Fibroblast of pulmonary artery (primary cell): ENCODE data around the gene PDE3B.
A peak's percentile ranks its signal among the peaks of the same experiment; 100 is the strongest.
"Not testable (repeated sequence)": the region's sequence is repeated elsewhere in the genome, so short reads cannot be mapped to it uniquely, and the experiment has no call there.

Experiments used
- DNase-seq: peaks from one replicate; pipeline ENCODE4 v3.0.0-alpha.2; 2010; ENCODE audit warnings: low read depth
- H3K4me3 ChIP-seq: replicated peaks from 2 replicates; pipeline ENCODE4 v1.5.1; 2011; ENCODE audit warnings: low read depth, mild to moderate bottlenecking, control low read depth, low read length, moderate library complexity
- TF ChIP-seq, protein P1 (sequence below): IDR thresholded peaks from 2 replicates; pipeline ENCODE4 v1.5.1; 2011; ENCODE audit warnings: mild to moderate bottlenecking, control low read depth, low read length, inconsistent platforms; ENCODE audit errors: missing control alignments

Gene PDE3B

DNA sequence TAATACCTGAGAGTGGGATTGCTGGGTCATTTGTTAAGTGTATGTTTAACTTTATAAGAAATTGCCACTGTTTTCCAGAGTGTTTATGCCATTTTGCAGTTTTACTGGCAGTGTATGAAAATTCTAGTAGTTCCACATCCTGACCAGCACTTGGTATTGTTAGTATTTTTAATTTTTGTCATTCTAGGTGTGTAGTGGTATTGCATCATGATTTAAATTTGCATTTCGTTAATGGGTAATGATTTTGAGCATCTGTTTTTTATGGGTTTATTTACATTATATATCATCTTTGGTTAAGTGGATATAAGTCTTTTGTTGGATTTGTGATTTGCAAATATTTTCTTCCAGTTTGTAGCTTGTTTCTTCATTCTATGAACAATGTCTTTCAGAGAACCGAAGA, 34.7 kb downstream of the PDE3B start:
- H3K4me3 ChIP-seq = no peak overlapping the region
- no peak for DNase-seq
- TF ChIP-seq, protein P1, sequence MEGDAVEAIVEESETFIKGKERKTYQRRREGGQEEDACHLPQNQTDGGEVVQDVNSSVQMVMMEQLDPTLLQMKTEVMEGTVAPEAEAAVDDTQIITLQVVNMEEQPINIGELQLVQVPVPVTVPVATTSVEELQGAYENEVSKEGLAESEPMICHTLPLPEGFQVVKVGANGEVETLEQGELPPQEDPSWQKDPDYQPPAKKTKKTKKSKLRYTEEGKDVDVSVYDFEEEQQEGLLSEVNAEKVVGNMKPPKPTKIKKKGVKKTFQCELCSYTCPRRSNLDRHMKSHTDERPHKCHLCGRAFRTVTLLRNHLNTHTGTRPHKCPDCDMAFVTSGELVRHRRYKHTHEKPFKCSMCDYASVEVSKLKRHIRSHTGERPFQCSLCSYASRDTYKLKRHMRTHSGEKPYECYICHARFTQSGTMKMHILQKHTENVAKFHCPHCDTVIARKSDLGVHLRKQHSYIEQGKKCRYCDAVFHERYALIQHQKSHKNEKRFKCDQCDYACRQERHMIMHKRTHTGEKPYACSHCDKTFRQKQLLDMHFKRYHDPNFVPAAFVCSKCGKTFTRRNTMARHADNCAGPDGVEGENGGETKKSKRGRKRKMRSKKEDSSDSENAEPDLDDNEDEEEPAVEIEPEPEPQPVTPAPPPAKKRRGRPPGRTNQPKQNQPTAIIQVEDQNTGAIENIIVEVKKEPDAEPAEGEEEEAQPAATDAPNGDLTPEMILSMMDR = no peak

DNA sequence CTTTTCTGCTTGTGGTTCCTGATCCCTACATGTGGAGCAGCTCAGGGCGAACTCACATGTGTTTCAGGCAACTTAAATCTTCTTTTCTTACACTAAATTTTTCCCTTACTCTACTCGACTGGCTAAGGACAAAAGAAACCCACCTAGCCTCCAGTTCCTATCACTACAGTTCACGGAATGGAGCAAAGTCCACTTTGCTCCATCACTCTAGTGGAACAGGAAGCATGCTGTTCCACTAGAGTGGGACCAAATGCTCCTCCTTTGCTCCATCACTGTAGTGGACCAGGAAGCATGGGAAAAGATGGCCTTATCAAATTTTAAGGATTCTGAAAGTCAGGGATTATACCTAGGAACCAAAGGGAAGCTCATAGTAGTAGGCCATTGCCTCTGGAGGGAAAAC, 36.1 kb downstream of the PDE3B start:
- H3K4me3 ChIP-seq = no peak overlapping the region
- TF ChIP-seq, protein P1 = no peak
- no peak for DNase-seq

DNA sequence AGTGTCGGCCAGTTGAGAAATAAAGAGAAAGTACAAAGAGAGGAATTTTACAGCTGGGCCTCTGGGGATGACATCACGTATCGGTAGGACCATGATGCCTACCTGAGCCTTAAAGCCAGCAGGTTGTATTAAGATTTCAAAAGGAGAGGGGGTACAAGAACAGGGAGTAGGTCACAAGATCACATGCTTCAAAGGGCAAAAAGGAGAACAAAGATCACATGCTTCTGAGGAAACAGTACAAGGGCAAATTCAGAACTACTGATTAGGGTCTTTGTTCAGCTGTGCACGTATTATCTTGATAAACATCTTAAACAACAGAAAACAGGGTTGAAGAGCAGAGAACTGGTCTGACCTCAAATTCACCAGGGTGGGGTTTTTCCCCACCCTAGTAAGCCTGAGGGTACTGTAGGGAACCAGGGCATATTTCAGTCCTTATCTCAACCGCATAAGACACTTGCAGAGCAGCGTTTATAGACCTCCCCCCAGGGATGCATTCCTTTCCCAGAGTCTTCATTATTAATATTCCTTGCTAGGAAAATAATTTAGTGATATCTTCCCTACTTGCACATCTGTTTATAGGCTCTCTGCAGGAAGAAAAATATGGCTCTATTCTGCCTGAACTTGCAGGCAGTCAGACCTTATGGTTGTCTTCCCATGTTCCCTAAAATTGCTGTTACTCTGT, 40.8 kb downstream of the PDE3B start:
- H3K4me3 ChIP-seq, DNase-seq: not testable (repeated sequence)

DNA sequence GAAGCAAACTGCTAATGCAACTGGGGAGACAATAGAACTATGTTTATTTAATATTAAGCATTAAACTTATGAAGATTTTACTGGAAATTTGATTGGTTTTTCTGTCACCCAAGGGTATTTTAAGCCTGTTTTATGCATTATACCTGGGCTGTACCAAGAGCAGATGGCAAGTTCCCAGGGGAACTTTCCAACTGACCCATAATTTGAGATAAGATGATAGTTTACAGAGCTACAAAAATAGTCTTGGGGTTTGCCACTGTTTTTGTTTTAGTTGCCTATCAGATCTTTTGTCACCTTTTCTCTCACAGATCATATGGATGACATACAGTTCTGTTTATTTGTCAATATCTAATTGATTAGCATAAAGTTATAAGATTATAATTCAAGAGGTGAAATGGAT, 43.9 kb downstream of the PDE3B start:
- DNase-seq = no peak
- TF ChIP-seq, protein P1 = no peak
- no peak overlapping the region for H3K4me3 ChIP-seq

DNA sequence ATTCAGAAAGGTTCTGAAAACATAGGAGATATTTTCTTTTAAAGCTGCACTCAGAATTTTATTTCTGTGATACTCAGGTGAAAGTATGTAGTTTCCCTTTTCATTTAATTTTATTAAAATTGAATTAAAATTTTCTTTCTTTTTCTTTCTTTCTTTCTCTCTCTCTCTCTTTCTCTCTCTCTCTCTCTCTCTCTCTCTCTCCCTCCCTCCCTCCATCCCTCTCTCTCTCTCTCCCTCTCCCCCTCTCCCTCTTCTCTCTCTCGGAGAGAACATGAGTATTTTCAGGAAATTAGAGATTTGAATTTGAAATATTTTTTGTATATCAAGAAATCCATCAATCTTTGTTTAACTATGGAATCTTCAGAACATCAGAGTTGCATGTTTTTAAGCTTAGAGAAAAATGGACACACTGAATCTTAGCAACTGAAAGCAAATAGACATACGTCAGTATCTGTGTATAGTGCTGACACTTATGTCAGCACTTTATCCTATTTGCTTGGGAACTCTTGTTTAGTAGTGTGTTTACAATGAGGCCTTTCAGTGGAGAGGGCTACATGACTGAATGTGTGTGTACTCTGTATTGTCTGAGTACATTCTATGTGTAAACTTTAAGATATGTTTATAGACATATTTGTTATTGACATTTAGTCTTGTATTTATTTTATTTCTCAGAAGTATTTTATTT, 44.5 kb downstream of the PDE3B start:
- DNase-seq = peak; percentile 1
- TF ChIP-seq, protein P1 = no peak
- no peak overlapping the region for H3K4me3 ChIP-seq

DNA sequence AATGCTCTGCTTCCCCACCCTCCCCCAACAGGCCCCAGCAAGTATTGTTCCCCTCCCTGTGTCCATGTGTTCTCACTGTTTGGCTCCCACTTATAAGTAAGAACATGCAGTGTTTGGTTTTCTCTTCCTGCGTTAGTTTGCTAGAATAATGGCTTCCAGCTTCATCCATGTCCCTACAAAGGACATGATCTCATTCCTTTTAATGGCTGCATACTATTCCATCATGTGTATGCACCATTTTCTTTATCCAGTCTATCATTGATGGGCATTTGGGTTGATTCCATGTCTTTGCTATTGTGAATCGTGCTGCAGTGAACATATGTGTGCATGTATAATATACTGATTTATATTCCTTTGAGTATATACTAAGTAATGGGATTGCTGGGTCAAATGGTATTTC, 52.1 kb downstream of the PDE3B start:
- not testable (repeated sequence) for DNase-seq, H3K4me3 ChIP-seq

DNA sequence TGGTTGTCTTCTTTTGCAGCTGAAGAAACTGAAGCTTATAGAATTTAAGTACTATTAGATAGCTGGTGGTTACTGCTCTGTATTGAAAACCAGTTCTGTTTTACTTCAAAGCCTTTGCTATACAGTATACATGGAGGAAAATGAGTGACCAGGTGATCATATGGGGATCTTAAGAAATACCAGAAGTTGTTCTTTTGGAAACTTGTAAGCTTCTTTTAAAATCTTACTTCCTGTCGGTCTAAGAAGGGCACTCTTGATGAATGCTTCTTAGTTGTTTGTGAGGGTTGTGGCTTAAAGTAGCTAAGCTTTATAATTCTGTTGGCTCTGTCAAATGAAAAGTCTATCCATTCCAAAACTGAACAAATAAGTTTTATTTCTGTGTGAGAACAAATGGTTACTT, 55.2 kb downstream of the PDE3B start:
- no peak for DNase-seq
- TF ChIP-seq, protein P1 = no peak
- no peak overlapping the region for H3K4me3 ChIP-seq

DNA sequence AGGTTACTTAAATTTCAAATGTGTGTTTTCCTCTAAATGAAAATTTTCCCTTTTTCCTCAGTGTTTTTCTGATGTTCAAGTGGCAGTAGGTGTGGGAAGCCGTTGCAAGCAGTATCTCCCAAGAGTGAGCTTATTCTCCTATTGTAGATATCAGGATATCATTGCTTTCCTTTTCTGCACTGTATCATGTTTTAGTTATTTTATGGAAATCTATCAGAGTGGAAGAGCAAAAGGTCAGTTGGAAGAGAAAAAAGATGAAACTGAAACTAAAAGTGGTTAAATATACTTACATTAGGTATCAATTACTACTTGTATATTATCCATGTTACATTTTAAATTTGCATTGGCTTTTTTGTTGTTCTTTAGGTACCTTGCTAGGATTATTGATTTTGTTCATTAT, 57.0 kb downstream of the PDE3B start:
- TF ChIP-seq, protein P1 = no peak
- no peak for DNase-seq
- H3K4me3 ChIP-seq = no peak overlapping the region
